ENCODE data around the gene RBFOX1. TPM values are rescaled to one million over a fixed set of nuclear protein-coding genes. Genes with fewer than 3 reads are reported as not detected.

RBFOX1 gene
- total RNA-seq, 1 donor, result not detected

GRCh38 chr16:7420843-7421242 is 88.2 kb downstream of the RBFOX1 start:
- TF ChIP-seq CTCF (IDR thresholded peaks at IDR 0.05; ENCODE audit: insufficient read depth, low read length), result no peak
- no peak overlapping the region for H3K4me3 ChIP-seq (ENCODE audit: low read depth, low read length)
- no peak for DNase-seq (ENCODE audit: low read depth)

GRCh38 chr16:7421578-7421977 is 88.9 kb downstream of the RBFOX1 start:
- DNase-seq (ENCODE audit: low read depth), result no peak

GRCh38 chr16:7422036-7422888 is 89.6 kb downstream of the RBFOX1 start:
- no peak for TF ChIP-seq CTCF (IDR thresholded peaks at IDR 0.05; ENCODE audit: insufficient read depth, low read length)
- no peak overlapping the region for H3K4me3 ChIP-seq (ENCODE audit: low read depth, low read length)
- DNase-seq (ENCODE audit: low read depth), result no peak

More at GRCh38 chr16:7421578-7421977, 88.9 kb downstream of the RBFOX1 start:
- no peak for TF ChIP-seq CTCF (IDR thresholded peaks at IDR 0.05; ENCODE audit: insufficient read depth, low read length)
- no peak overlapping the region for H3K4me3 ChIP-seq (ENCODE audit: low read depth, low read length)

- no peak for TF ChIP-seq CTCF (IDR thresholded peaks at IDR 0.05; ENCODE audit: insufficient read depth, low read length)
- no peak for DNase-seq (ENCODE audit: low read depth)
- no peak overlapping the region for H3K4me3 ChIP-seq (ENCODE audit: low read depth, low read length)
These were observed 90.9 kb downstream of the RBFOX1 start for GRCh38 chr16:7423434-7424044.

GRCh38 chr16:7426161-7426560 is 93.5 kb downstream of the RBFOX1 start:
- DNase-seq (ENCODE audit: low read depth), result no peak
- H3K4me3 ChIP-seq (ENCODE audit: low read depth, low read length), result no peak overlapping the region
- no peak for TF ChIP-seq CTCF (IDR thresholded peaks at IDR 0.05; ENCODE audit: insufficient read depth, low read length)

- TF ChIP-seq CTCF (IDR thresholded peaks at IDR 0.05; ENCODE audit: insufficient read depth, low read length), result no peak
- no peak for DNase-seq (ENCODE audit: low read depth)
- no peak overlapping the region for H3K4me3 ChIP-seq (ENCODE audit: low read depth, low read length)
These were observed 99.1 kb downstream of the RBFOX1 start for GRCh38 chr16:7431723-7432122.

Measured in fibroblast of the aortic adventitia (primary cell).